GM10266 (cell line): Measurements from ENCODE around the gene TMEM109.
A peak's percentile ranks its signal among the peaks of the same experiment; 100 is the strongest.

Experiments used
- DNase-seq: peaks from one replicate; pipeline ENCODE4 v3.0.0; 2012; ENCODE audit errors: extremely low spot score
- TF ChIP-seq, protein P1 (sequence below): IDR thresholded peaks from 2 replicates; pipeline ENCODE4 v1.5.1; 2012; ENCODE audit warnings: mild to moderate bottlenecking, low read depth; ENCODE audit not compliant: control insufficient read depth, insufficient read depth; ENCODE audit errors: missing control alignments

TMEM109 gene

DNA sequence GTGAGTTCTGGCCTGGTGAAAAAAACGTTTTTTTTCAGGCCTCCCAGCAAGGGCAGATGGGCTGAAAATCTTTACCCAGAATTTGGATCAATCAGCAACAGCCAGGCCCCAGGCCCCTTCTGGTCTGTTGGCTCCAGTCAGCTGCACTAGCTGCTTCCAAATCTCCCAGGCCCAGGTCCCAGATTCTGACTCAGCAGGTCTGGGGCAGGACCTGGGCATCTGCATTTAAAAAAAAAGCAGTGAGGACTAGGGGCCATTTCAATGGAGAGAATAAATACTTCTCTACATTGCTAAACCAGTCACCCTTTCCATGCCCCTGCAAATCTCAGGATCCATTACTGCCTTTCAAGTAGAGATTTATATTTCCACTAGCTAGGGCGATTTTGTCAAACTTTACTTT lies 33.7 kb downstream of the TMEM109 start:
- TF ChIP-seq, protein P1, sequence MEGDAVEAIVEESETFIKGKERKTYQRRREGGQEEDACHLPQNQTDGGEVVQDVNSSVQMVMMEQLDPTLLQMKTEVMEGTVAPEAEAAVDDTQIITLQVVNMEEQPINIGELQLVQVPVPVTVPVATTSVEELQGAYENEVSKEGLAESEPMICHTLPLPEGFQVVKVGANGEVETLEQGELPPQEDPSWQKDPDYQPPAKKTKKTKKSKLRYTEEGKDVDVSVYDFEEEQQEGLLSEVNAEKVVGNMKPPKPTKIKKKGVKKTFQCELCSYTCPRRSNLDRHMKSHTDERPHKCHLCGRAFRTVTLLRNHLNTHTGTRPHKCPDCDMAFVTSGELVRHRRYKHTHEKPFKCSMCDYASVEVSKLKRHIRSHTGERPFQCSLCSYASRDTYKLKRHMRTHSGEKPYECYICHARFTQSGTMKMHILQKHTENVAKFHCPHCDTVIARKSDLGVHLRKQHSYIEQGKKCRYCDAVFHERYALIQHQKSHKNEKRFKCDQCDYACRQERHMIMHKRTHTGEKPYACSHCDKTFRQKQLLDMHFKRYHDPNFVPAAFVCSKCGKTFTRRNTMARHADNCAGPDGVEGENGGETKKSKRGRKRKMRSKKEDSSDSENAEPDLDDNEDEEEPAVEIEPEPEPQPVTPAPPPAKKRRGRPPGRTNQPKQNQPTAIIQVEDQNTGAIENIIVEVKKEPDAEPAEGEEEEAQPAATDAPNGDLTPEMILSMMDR = no peak
- no peak for DNase-seq

- no peak for DNase-seq
- TF ChIP-seq, protein P1 = no peak
Measured at GRCh38 chr11:60948250-60948649, 34.3 kb downstream of the TMEM109 start.

DNA sequence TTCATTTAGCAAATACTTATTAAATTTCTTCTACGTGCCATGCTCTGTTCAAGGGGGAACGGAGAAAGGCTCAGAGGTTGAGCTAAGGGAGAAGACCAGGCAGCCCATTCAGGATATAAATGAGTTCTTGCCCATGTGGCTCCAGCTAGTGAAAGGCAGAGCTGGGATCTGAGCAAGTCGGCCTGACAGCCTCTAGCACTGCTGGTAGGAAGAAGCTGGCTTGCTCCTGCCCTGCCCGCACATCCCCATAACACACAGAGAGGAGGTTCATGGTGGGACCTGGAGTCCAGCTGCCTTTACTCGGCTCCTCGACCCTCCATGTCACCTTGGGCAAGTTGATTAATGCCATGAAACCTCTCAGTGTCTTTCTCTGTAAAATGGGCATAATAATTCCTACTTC lies 36.1 kb downstream of the TMEM109 start:
- no peak for DNase-seq
- TF ChIP-seq, protein P1 = no peak

GRCh38 chr11:60950933-60951605 lies 37.1 kb downstream of the TMEM109 start:
- TF ChIP-seq, protein P1 = no peak
- no peak for DNase-seq

GRCh38 chr11:60951606-60951903 lies 37.6 kb downstream of the TMEM109 start:
- TF ChIP-seq, protein P1 = no peak
- no peak for DNase-seq

- DNase-seq = peak; percentile 88
- TF ChIP-seq, protein P1 = no peak
Measured at GRCh38 chr11:60951904-60952741, 38.2 kb downstream of the TMEM109 start, which contains the start of gene SLC15A3. SLC15A3 (minus strand) TSS chr11:60952176; CDS start chr11:60951551, 625 bp downstream.

- TF ChIP-seq, protein P1 = no peak
Measured at GRCh38 chr11:60952742-60953170, 38.8 kb downstream of the TMEM109 start.

More at GRCh38 chr11:60952742-60953170, 38.8 kb downstream of the TMEM109 start:
- DNase-seq = peak; percentile 42
